ENCODE results near the gene SPTLC1. TPM values are rescaled to one million over a fixed set of nuclear protein-coding genes. Genes with fewer than 3 reads are reported as not detected.
A peak's percentile ranks its signal among the peaks of the same experiment; 100 is the strongest.

The SPTLC1 gene
- total RNA-seq, 6 experiments from 2014 or later: 12.4 to 25.3 (median 19.3) TPM

DNA sequence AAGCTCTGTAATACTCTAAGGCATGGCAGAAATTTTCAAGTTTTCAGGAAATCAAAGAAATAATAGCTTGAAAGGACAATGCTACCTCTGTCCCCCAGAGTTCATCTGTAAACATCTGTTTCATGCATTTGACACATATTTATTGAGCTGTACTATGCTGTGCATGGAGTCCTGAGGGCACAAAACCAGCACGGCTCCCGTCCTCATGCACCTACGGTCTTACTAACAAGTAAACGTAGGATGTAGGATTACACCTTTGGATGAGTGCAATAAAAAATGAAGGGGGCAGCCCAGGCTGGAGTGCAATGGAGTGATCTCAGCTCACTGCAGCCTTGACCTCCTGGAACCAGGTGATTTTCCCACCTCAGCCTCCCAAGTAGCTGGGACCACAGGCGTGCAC lies 81.9 kb downstream of the SPTLC1 start:
- peaks cover 0 to 39% (median 7%) of the 10 kb centered on the region in 4 donors for H3K36me3 ChIP-seq
- intact Hi-C loops (cut with DNase I): no loop called here
- no peak overlapping the region for H3K4me3 ChIP-seq
- no peaks in the 10 kb centered on the region for H3K27me3 ChIP-seq
- no peak for DNase-seq
- no peak overlapping the region for H3K27ac ChIP-seq
- TF ChIP-seq, protein P1, sequence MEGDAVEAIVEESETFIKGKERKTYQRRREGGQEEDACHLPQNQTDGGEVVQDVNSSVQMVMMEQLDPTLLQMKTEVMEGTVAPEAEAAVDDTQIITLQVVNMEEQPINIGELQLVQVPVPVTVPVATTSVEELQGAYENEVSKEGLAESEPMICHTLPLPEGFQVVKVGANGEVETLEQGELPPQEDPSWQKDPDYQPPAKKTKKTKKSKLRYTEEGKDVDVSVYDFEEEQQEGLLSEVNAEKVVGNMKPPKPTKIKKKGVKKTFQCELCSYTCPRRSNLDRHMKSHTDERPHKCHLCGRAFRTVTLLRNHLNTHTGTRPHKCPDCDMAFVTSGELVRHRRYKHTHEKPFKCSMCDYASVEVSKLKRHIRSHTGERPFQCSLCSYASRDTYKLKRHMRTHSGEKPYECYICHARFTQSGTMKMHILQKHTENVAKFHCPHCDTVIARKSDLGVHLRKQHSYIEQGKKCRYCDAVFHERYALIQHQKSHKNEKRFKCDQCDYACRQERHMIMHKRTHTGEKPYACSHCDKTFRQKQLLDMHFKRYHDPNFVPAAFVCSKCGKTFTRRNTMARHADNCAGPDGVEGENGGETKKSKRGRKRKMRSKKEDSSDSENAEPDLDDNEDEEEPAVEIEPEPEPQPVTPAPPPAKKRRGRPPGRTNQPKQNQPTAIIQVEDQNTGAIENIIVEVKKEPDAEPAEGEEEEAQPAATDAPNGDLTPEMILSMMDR (IDR thresholded peaks at IDR 0.05): no peak
- TF ChIP-seq POLR2A (IDR thresholded peaks at IDR 0.05): no peak
- no peaks in the 10 kb centered on the region for H3K4me1 ChIP-seq
- WGBS (ENCODE audit: insufficient coverage, low coverage, low lambda C conversion rate, missing lambda C conversion rate): 95% methylated on average over 4 of the region's 5 CpGs
- H3K9me3 ChIP-seq: no peaks in the 10 kb centered on the region
- no peak for ATAC-seq

DNA sequence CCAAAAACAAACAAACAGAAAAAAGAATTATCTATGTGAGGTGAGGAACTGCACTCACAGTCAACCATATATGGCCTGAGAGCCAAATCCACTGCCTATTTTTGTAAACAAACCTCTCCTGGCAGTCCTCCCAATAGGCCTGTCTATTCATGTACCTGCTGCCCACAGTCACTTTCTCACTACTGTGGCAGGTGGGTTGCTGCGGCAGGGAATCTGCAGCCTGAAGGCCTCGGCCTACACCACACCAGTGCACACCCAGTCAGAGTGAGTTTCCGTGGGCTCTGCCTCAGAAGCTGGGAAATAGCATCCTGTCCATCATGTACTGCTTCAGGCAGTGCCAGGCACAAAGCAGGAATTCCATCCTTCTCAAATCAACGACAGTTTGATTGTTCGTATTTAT lies 82.3 kb downstream of the SPTLC1 start:
- WGBS (ENCODE audit: insufficient coverage, low coverage, low lambda C conversion rate, missing lambda C conversion rate): 94% methylated on average over 3 of the region's 5 CpGs
- no peaks in the 10 kb centered on the region for H3K27me3 ChIP-seq
- no peaks in the 10 kb centered on the region for H3K4me1 ChIP-seq
- TF ChIP-seq, protein P1 (IDR thresholded peaks at IDR 0.05): no peak
- TF ChIP-seq POLR2A (IDR thresholded peaks at IDR 0.05): no peak
- ATAC-seq (no peak), DNase-seq (no peak)
- peaks cover 0 to 37% (median 7%) of the 10 kb centered on the region in 4 donors for H3K36me3 ChIP-seq
- intact Hi-C loops (cut with DNase I): no loop called here
- H3K27ac ChIP-seq: no peak overlapping the region
- H3K9me3 ChIP-seq: no peaks in the 10 kb centered on the region
- H3K4me3 ChIP-seq: no peak overlapping the region

DNA sequence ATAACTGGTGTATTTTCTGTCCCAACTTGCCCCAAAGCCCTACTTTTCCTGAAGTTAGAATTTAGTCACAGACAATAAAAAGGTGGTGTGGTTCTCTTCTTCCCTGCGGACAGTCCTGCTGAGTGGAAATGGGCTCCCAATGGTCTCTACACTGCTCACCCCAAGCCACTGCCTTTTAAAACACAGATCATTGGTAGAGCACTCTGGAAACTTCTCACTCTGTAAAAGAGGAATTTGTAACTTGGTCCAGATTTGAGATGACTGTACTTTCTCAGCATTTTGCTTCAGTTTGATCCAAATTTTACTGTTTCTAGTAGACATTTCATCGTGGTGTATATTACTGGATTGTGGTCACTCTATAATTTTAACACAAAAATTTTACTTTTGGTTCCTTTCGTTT lies 84.8 kb downstream of the SPTLC1 start:
- WGBS (ENCODE audit: insufficient coverage, low coverage, low lambda C conversion rate, missing lambda C conversion rate): 89% methylated on average over 3 of the region's 3 CpGs
- peaks cover 0 to 25% (median 3%) of the 10 kb centered on the region in 4 donors for H3K36me3 ChIP-seq
- intact Hi-C loops (cut with DNase I): no loop called here

DNA sequence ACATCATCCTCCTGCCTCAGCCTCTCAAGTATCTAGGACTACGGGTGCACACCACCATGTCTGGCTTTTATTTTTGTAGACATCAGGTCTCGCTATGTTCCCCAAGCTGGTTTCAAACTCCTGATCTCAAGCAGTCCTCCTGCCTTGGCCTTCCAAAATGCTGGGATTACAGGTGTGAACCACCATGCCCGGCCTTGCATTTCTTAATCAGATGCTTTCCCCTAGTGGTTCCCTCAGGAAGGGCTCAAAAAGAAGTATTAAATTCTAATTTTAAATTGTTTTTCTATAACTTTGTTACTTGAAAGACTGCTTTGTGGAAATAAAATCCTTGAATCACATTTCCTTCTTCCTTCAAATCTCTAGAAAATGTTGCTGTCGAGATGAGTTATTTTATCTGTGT lies 85.7 kb downstream of the SPTLC1 start:
- ATAC-seq: no peak
- DNase-seq: no peak
- H3K36me3 ChIP-seq: peaks cover 0 to 24% (median 1%) of the 10 kb centered on the region in 4 donors
- WGBS (ENCODE audit: insufficient coverage, low coverage, low lambda C conversion rate, missing lambda C conversion rate): 82% methylated on average over 4 of the region's 4 CpGs
- no peak overlapping the region for H3K27ac ChIP-seq
- no peaks in the 10 kb centered on the region for H3K27me3 ChIP-seq
- intact Hi-C loops (cut with DNase I): no loop called here
- H3K4me1 ChIP-seq: no peaks in the 10 kb centered on the region
- no peak overlapping the region for H3K4me3 ChIP-seq
- TF ChIP-seq, protein P1 (IDR thresholded peaks at IDR 0.05): peak in 2 of 4 donors; percentile 11 to 14
- no peak for TF ChIP-seq POLR2A (IDR thresholded peaks at IDR 0.05)
- H3K9me3 ChIP-seq: no peaks in the 10 kb centered on the region

More for the DNA sequence above, 84.8 kb downstream of the SPTLC1 start:
- Histone ChIP-seq H3K4me1 (no peaks in the 10 kb centered on the region), H3K27ac (no peak overlapping the region), H3K27me3 (no peaks in the 10 kb centered on the region), H3K4me3 (no peak overlapping the region), H3K9me3 (no peaks in the 10 kb centered on the region)
- DNase-seq (no peak), ATAC-seq (no peak)
- TF ChIP-seq, protein P1 (IDR thresholded peaks at IDR 0.05): no peak
- TF ChIP-seq POLR2A (IDR thresholded peaks at IDR 0.05): no peak
